Spinal cord (tissue), 10 donors: Measurements from ENCODE around the gene ETNK1. TPM values are rescaled to one million over a fixed set of nuclear protein-coding genes. Genes with fewer than 3 reads are reported as not detected.
"Not testable (repeated sequence)": the region's sequence is repeated elsewhere in the genome, so short reads cannot be mapped to it uniquely, and the experiment has no call there.

Experiments
- DNase-seq, 6 donors: peaks; one replicate each; pipeline versions ENCODE4 v3.0.0 to v3.0.0-alpha.2; 2013 to 2015; ENCODE audit warnings: low spot score in 6 of 6, low read depth in 4 of 6
- H3K27ac ChIP-seq: one replicate; pipeline ENCODE4 v1.5.1; 2013; ENCODE audit warnings: low read depth, low read length, control low read depth
- H3K27me3 ChIP-seq: one replicate; pipeline ENCODE4 v1.6.1; 2013; ENCODE audit warnings: low read length; ENCODE audit not compliant: control insufficient read depth, insufficient read depth
- H3K36me3 ChIP-seq: one replicate; pipeline ENCODE4 v1.6.1; 2013; ENCODE audit warnings: low read length; ENCODE audit not compliant: control insufficient read depth, insufficient read depth
- H3K4me1 ChIP-seq: one replicate; pipeline ENCODE4 v1.6.1; 2013; ENCODE audit warnings: low read length; ENCODE audit not compliant: control insufficient read depth, insufficient read depth
- H3K4me3 ChIP-seq: one replicate; pipeline ENCODE4 v1.5.1; 2013; ENCODE audit warnings: low read depth, low read length, control low read depth
- H3K9me3 ChIP-seq: one replicate; pipeline ENCODE4 v1.6.1; 2013; ENCODE audit warnings: low read length; ENCODE audit not compliant: control insufficient read depth, insufficient read depth
- WGBS: methylation state at CpG from one replicate; pipeline ENCODE4 v1.1.5; 2013; ENCODE audit warnings: missing lambda C conversion rate; ENCODE audit not compliant: insufficient coverage; 5-methylcytosine and 5-hydroxymethylcytosine counted together
- polyA plus RNA-seq, 2 donors: library from polyadenylated mRNA; unstranded; fragments of 120-200 nt; gene quantifications; one replicate each; pipeline ENCODE4 v1.2.1, GENCODE V29; 2013; ENCODE audit not compliant: insufficient read length in 2 of 2
- total RNA-seq, 2 donors: library from RNA; depleted of rRNA in 1 of 2; stranded (reverse); fragments of 120-200 nt in 1 of 2; fragments of >200 nt in 1 of 2; gene quantifications; one replicate each; pipeline versions ENCODE4 v1.2.3 to v1.2.4, GENCODE V29; 2013 to 2014
- donor health status: healthy.

Gene ETNK1
- total and polyA plus RNA-seq, 4 donors = 41.4 to 170 (median 59.5) TPM

- 97% methylated on average over 2 of the region's 6 CpGs for WGBS
- no peak for DNase-seq
- H3K4me3 ChIP-seq = no peak overlapping the region
- no peaks in the 10 kb centered on the region for H3K27me3 ChIP-seq
- H3K27ac ChIP-seq = no peak overlapping the region
- no peaks in the 10 kb centered on the region for H3K4me1 ChIP-seq
- H3K36me3 ChIP-seq = peaks cover 12% of the 10 kb centered on the region
- no peaks in the 10 kb centered on the region for H3K9me3 ChIP-seq
Observed at GRCh38 chr12:22677781-22678574, 53.0 kb downstream of the ETNK1 start.

- H3K4me1 ChIP-seq = no peaks in the 10 kb centered on the region
- H3K4me3 ChIP-seq = no peak overlapping the region
- no peaks in the 10 kb centered on the region for H3K9me3 ChIP-seq
- no peaks in the 10 kb centered on the region for H3K27me3 ChIP-seq
- no CpG with 5 or more reads among the region's 2 CpGs for WGBS
- H3K27ac ChIP-seq = no peak overlapping the region
- no peak for DNase-seq
- H3K36me3 ChIP-seq = peaks cover 7% of the 10 kb centered on the region
Observed at GRCh38 chr12:22682663-22683062, 57.7 kb downstream of the ETNK1 start.

GRCh38 chr12:22683131-22683530 lies 58.2 kb downstream of the ETNK1 start:
- Histone ChIP-seq H3K9me3 (no peaks in the 10 kb centered on the region), H3K27me3 (no peaks in the 10 kb centered on the region), H3K36me3 (peaks cover 7% of the 10 kb centered on the region), H3K4me3 (no peak overlapping the region), H3K4me1 (no peaks in the 10 kb centered on the region), H3K27ac (no peak overlapping the region)
- DNase-seq = no peak
- no CpG with 5 or more reads among the region's 1 CpG for WGBS

GRCh38 chr12:22684140-22685118 lies 59.5 kb downstream of the ETNK1 start:
- Histone ChIP-seq H3K4me1 (no peaks in the 10 kb centered on the region), H3K36me3 (peaks cover 5% of the 10 kb centered on the region), H3K27me3 (no peaks in the 10 kb centered on the region), H3K9me3 (no peaks in the 10 kb centered on the region), H3K27ac (no peak overlapping the region), H3K4me3 (no peak overlapping the region)
- peak in 5 of 6 donors; percentile 27 to 88 (median 35) for DNase-seq
- WGBS = no CpG with 5 or more reads among the region's 5 CpGs

GRCh38 chr12:22686193-22686592 lies 61.2 kb downstream of the ETNK1 start:
- H3K27me3 ChIP-seq = no peaks in the 10 kb centered on the region
- no peak overlapping the region for H3K4me3 ChIP-seq
- H3K36me3 ChIP-seq = no peaks in the 10 kb centered on the region
- H3K4me1 ChIP-seq = no peaks in the 10 kb centered on the region
- no peak overlapping the region for H3K27ac ChIP-seq
- DNase-seq = no peak
- WGBS = no CpG with 5 or more reads among the region's 1 CpG
- no peaks in the 10 kb centered on the region for H3K9me3 ChIP-seq

GRCh38 chr12:22687361-22688076 lies 62.5 kb downstream of the ETNK1 start:
- DNase-seq = no peak
- Histone ChIP-seq H3K27ac (no peak overlapping the region), H3K4me3 (no peak overlapping the region), H3K27me3 (no peaks in the 10 kb centered on the region), H3K4me1 (no peaks in the 10 kb centered on the region), H3K36me3 (no peaks in the 10 kb centered on the region), H3K9me3 (no peaks in the 10 kb centered on the region)
- no CpG with 5 or more reads among the region's 5 CpGs for WGBS

GRCh38 chr12:22689876-22690275 lies 64.9 kb downstream of the ETNK1 start:
- Histone ChIP-seq H3K27me3 (no peaks in the 10 kb centered on the region), H3K9me3 (no peaks in the 10 kb centered on the region), H3K4me3 (no peak overlapping the region), H3K4me1 (no peaks in the 10 kb centered on the region), H3K36me3 (peaks cover 3% of the 10 kb centered on the region), H3K27ac (no peak overlapping the region)
- no peak for DNase-seq
- WGBS = 100% methylated on average over 1 of the region's 2 CpGs

- Histone ChIP-seq H3K27me3 (no peaks in the 10 kb centered on the region), H3K27ac (no peak overlapping the region), H3K4me1 (no peaks in the 10 kb centered on the region), H3K36me3 (peaks cover 3% of the 10 kb centered on the region), H3K4me3 (no peak overlapping the region), H3K9me3 (no peaks in the 10 kb centered on the region)
- WGBS = no CpG with 5 or more reads among the region's 2 CpGs
- DNase-seq = no peak
Observed at GRCh38 chr12:22691319-22691718, 66.3 kb downstream of the ETNK1 start.

- H3K27me3 ChIP-seq = not testable (repeated sequence)
- WGBS = no CpG with 5 or more reads among the region's 1 CpG
Observed at GRCh38 chr12:22692467-22692866, 67.5 kb downstream of the ETNK1 start.

More at GRCh38 chr12:22692467-22692866, 67.5 kb downstream of the ETNK1 start:
- not testable (repeated sequence) for H3K4me1 ChIP-seq, H3K4me3 ChIP-seq, H3K36me3 ChIP-seq, H3K27ac ChIP-seq, H3K9me3 ChIP-seq, DNase-seq
